DND-41 (cell line): Measurements from ENCODE around the gene AKR1A1.

Experiments used
- ATAC-seq: fragments of 200-7000 bp; cut with Tn5 transposase; 3 replicates; pipeline ENCODE4 v1.9.1; 2021; ENCODE audit warnings: low read depth; ENCODE audit not compliant: insufficient read depth
- DNase-seq: peaks from one replicate; pipeline ENCODE4 v3.0.0-alpha.2; 2020
- H2AFZ ChIP-seq: 2 replicates; pipeline ENCODE4 v1.6.0; 2012; ENCODE audit warnings: low read depth, low read length
- H3K27ac ChIP-seq: 2 replicates; pipeline ENCODE4 v1.5.1; 2012; ENCODE audit warnings: low read length, inconsistent platforms
- H3K27me3 ChIP-seq: fragments of 200-600 bp; sonication (generic); 2 replicates; pipeline ENCODE4 v1.6.0; 2012; ENCODE audit warnings: low read length, mild to moderate bottlenecking, inconsistent platforms; ENCODE audit not compliant: insufficient read depth, poor library complexity
- H3K36me3 ChIP-seq: 2 replicates; pipeline ENCODE4 v1.5.1; 2012; ENCODE audit warnings: low read length, inconsistent platforms; ENCODE audit not compliant: insufficient read depth
- H3K4me1 ChIP-seq: 2 replicates; pipeline ENCODE4 v1.5.1; 2012; ENCODE audit warnings: mild to moderate bottlenecking, low read length; ENCODE audit not compliant: insufficient read depth
- H3K4me2 ChIP-seq: 2 replicates; pipeline ENCODE4 v1.6.0; 2012; ENCODE audit warnings: mild to moderate bottlenecking, moderate library complexity, low read length, inconsistent platforms; ENCODE audit not compliant: insufficient read depth
- H3K4me3 ChIP-seq, 2 experiments: fragments of 200-600 bp in 1 of 2; shearing (Covaris generic) in 1 of 2; 2 replicates each; pipeline ENCODE4 v1.5.1; 2012 to 2016; ENCODE audit warnings: inconsistent platforms in 2 of 2, low read length in 2 of 2, mild to moderate bottlenecking in 2 of 2, low read depth in 1 of 2, moderate library complexity in 1 of 2
- H3K79me2 ChIP-seq: 2 replicates; pipeline ENCODE4 v1.6.0; 2012; ENCODE audit warnings: low read length, inconsistent platforms; ENCODE audit not compliant: insufficient read depth
- H3K9ac ChIP-seq: 2 replicates; pipeline ENCODE4 v1.6.0; 2012; ENCODE audit warnings: low read depth, mild to moderate bottlenecking, inconsistent platforms, low read length, moderate library complexity
- H3K9me3 ChIP-seq: 2 replicates; pipeline ENCODE4 v1.5.1; 2012; ENCODE audit warnings: low read length, moderate library complexity, mild to moderate bottlenecking, inconsistent platforms; ENCODE audit not compliant: insufficient read depth, severe bottlenecking
- H4K20me1 ChIP-seq: 2 replicates; pipeline ENCODE4 v1.6.0; 2012; ENCODE audit warnings: low read length; ENCODE audit not compliant: insufficient read depth
- EZH2 ChIP-seq: IDR thresholded peaks from 3 replicates; pipeline ENCODE4 v1.6.1; 2012; ENCODE audit warnings: borderline replicate concordance, low read depth, mild to moderate bottlenecking, moderate library complexity, low read length, inconsistent platforms; ENCODE audit not compliant: severe bottlenecking
- TF ChIP-seq, protein P1 (sequence below): IDR thresholded peaks from 2 replicates; pipeline ENCODE4 v1.5.1; 2012; ENCODE audit warnings: borderline replicate concordance, low read length, moderate library complexity, mild to moderate bottlenecking; ENCODE audit not compliant: poor library complexity, severe bottlenecking; ENCODE audit errors: extremely low read depth

Gene AKR1A1

DNA sequence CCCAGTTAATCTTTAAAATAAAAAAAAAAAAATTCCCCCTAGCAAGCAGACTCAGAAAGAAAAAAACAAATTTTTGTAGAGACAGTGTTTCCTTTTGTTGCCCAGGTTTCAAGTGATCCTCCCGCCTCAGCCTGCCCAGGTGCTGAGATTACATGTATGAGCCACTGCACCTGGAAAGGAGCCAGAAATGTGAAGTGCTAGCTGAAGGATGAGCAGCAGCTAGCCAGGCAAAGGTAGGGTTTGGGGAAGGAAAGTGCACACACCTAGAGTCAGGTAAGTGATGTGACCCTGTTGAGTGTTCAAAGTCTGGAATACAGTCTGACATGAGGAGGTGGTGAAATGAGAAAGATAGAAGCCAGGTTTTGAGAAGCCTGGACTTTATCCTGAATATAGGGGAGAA, 1.7 kb downstream of the AKR1A1 start:
- Histone ChIP-seq H3K27me3 (no peaks in the 10 kb centered on the region), H2AFZ (no peak overlapping the region), H3K9me3 (no peaks in the 10 kb centered on the region), H3K9ac (peak overlapping the region; percentile 71; the same call in 1 of the 2 replicates), H3K4me1 (peaks cover 26% of the 10 kb centered on the region), H3K4me3 (peak overlapping the region in 1 of 2 experiments; percentile 79; a peak in 1 of 4 replicates), H3K4me2 (peak overlapping the region; percentile 81), H3K36me3 (peaks cover 17% of the 10 kb centered on the region), H4K20me1 (peaks cover 6% of the 10 kb centered on the region; the same call in 1 of the 2 replicates), H3K79me2 (peaks cover 50% of the 10 kb centered on the region), H3K27ac (no peak overlapping the region)
- ATAC-seq (no peak), DNase-seq (no peak)
- TF ChIP-seq, protein P1, sequence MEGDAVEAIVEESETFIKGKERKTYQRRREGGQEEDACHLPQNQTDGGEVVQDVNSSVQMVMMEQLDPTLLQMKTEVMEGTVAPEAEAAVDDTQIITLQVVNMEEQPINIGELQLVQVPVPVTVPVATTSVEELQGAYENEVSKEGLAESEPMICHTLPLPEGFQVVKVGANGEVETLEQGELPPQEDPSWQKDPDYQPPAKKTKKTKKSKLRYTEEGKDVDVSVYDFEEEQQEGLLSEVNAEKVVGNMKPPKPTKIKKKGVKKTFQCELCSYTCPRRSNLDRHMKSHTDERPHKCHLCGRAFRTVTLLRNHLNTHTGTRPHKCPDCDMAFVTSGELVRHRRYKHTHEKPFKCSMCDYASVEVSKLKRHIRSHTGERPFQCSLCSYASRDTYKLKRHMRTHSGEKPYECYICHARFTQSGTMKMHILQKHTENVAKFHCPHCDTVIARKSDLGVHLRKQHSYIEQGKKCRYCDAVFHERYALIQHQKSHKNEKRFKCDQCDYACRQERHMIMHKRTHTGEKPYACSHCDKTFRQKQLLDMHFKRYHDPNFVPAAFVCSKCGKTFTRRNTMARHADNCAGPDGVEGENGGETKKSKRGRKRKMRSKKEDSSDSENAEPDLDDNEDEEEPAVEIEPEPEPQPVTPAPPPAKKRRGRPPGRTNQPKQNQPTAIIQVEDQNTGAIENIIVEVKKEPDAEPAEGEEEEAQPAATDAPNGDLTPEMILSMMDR, result no peak
- no peak for TF ChIP-seq EZH2

DNA sequence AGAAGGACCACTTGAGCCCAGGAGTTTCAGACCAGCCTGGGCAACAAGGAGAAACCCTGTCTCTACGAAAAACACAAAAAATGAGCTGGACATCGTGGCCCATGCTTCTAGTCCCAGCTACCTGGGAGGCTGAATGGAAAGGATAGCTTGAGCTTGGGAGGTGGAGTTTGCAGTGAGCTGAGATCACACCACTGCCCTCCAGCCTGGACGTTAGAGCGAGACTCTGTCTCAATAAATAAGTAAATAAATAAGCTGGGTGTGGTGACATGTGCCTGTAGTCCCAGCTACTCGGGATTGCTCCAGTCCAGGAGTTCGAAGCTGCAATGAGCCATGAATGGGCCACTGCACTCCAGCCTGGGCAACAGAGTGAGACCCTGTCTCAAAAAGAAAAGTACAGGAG, 3.6 kb downstream of the AKR1A1 start:
- Histone ChIP-seq H4K20me1 (peaks cover 6% of the 10 kb centered on the region; the same call in 1 of the 2 replicates), H3K79me2 (peaks cover 60% of the 10 kb centered on the region), H3K27ac (no peak overlapping the region), H3K36me3 (peaks cover 25% of the 10 kb centered on the region), H2AFZ (no peak overlapping the region), H3K4me1 (peaks cover 26% of the 10 kb centered on the region), H3K4me2 (no peak overlapping the region), H3K9ac (no peak overlapping the region), H3K4me3 (no peak overlapping the region), H3K27me3 (no peaks in the 10 kb centered on the region), H3K9me3 (no peaks in the 10 kb centered on the region)
- ATAC-seq (no peak), DNase-seq (no peak)
- no peak for TF ChIP-seq EZH2
- TF ChIP-seq, protein P1, result no peak

- no peak for ATAC-seq
- Histone ChIP-seq H3K27me3 (no peaks in the 10 kb centered on the region), H3K4me1 (peaks cover 3% of the 10 kb centered on the region), H3K4me2 (no peak overlapping the region), H3K9me3 (no peaks in the 10 kb centered on the region), H2AFZ (no peak overlapping the region), H3K9ac (no peak overlapping the region), H3K27ac (peak overlapping the region; percentile 31; the same call in 1 of the 2 replicates), H4K20me1 (peaks cover 10% of the 10 kb centered on the region; the same call in 1 of the 2 replicates), H3K36me3 (peaks cover 45% of the 10 kb centered on the region), H3K4me3 (no peak overlapping the region), H3K79me2 (peaks cover 56% of the 10 kb centered on the region)
- no peak for DNase-seq
- TF ChIP-seq, protein P1, result no peak
- TF ChIP-seq EZH2, result no peak
These were observed 6.9 kb downstream of the AKR1A1 start for GRCh38 chr1:45557422-45557944.

DNA sequence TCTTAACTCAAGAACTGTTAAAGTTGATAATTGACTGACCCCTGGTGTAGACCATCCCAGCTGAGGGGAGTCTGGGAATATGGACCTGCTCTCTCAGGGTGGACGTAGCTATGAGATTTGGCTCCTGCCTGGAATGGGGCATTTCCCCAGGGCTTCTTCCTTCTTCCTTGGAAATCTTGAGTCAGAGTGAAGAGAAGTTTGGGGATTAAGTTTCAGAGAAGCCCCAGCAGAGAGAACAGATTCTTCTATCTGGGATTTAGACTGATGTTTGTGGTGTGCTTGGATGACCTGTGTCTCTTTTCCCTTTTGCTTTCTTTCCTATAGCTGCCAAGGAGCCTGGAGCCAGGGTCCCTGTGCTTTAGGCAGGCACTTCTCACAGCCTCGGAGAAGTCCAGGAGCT, 13.2 kb downstream of the AKR1A1 start:
- peaks cover 75% of the 10 kb centered on the region for H3K36me3 ChIP-seq
- H3K9ac ChIP-seq, result no peak overlapping the region

More for the DNA sequence above, 13.2 kb downstream of the AKR1A1 start:
- DNase-seq (no peak), ATAC-seq (no peak)
- H3K79me2 ChIP-seq, result peaks cover 19% of the 10 kb centered on the region
- no peak overlapping the region for H3K27ac ChIP-seq
- no peaks in the 10 kb centered on the region for H3K27me3 ChIP-seq
- H3K4me1 ChIP-seq, result no peaks in the 10 kb centered on the region
- H3K9me3 ChIP-seq, result no peaks in the 10 kb centered on the region
- no peak overlapping the region for H2AFZ ChIP-seq
- TF ChIP-seq EZH2, result no peak
- TF ChIP-seq, protein P1, result no peak
- peaks cover 7% of the 10 kb centered on the region; the same call in 1 of the 2 replicates for H4K20me1 ChIP-seq
- H3K4me2 ChIP-seq, result no peak overlapping the region
- H3K4me3 ChIP-seq, result no peak overlapping the region
